Measurements from ENCODE around the gene IGSF21. TPM values are rescaled to one million over a fixed set of nuclear protein-coding genes. Genes with fewer than 3 reads are reported as not detected.

The IGSF21 gene
- total and polyA plus RNA-seq, 4 donors: 0.95 to 10.1 (median 3.8) TPM

GRCh38 chr1:18322368-18323032, 214.9 kb downstream of the IGSF21 start:
- peak in 1 of 2 donors; percentile 62 for DNase-seq

GRCh38 chr1:18323259-18323658, 215.7 kb downstream of the IGSF21 start:
- intact Hi-C loops (cut with DNase I): no loop called here
- no peak overlapping the region for H3K27ac ChIP-seq (ENCODE audit: low read depth in 1 of 2, low read length in 2 of 2)
- DNase-seq (no peak), ATAC-seq (ENCODE audit: low FRiP score) (no peak)
- peaks cover 3% of the 10 kb centered on the region for H3K9me3 ChIP-seq (ENCODE audit: control insufficient read depth, low read length)
- no peaks in the 10 kb centered on the region for H3K36me3 ChIP-seq (ENCODE audit: control insufficient read depth in 1 of 2, insufficient read depth in 2 of 2, low read length in 1 of 2)
- no peaks in the 10 kb centered on the region for H3K4me1 ChIP-seq (ENCODE audit: control insufficient read depth in 1 of 2, insufficient read depth in 2 of 2, low read length in 2 of 2)
- no peaks in the 10 kb centered on the region for H3K27me3 ChIP-seq (ENCODE audit: control insufficient read depth in 1 of 2, insufficient read depth in 2 of 2, low read length in 1 of 2)
- WGBS, 2 donors: 63 to 66% methylated on average over 7 of the region's 7 CpGs
- no peak overlapping the region for H3K4me3 ChIP-seq (ENCODE audit: low read length in 2 of 2)

More at GRCh38 chr1:18322368-18323032, 214.9 kb downstream of the IGSF21 start:
- no peak for ATAC-seq (ENCODE audit: low FRiP score)
- Histone ChIP-seq H3K4me1 (ENCODE audit: control insufficient read depth in 1 of 2, insufficient read depth in 2 of 2, low read length in 2 of 2) (no peaks in the 10 kb centered on the region), H3K27me3 (ENCODE audit: control insufficient read depth in 1 of 2, insufficient read depth in 2 of 2, low read length in 1 of 2) (no peaks in the 10 kb centered on the region), H3K9me3 (ENCODE audit: control insufficient read depth, low read length) (peaks cover 3% of the 10 kb centered on the region), H3K27ac (ENCODE audit: low read depth in 1 of 2, low read length in 2 of 2) (no peak overlapping the region), H3K36me3 (ENCODE audit: control insufficient read depth in 1 of 2, insufficient read depth in 2 of 2, low read length in 1 of 2) (no peaks in the 10 kb centered on the region), H3K4me3 (ENCODE audit: low read length in 2 of 2) (no peak overlapping the region)
- intact Hi-C loops (cut with DNase I): no loop called here
- WGBS, 2 donors: 41 to 51% methylated on average over 20 of the region's 20 CpGs

- ATAC-seq (ENCODE audit: low FRiP score): no peak
- H3K27me3 ChIP-seq (ENCODE audit: control insufficient read depth in 1 of 2, insufficient read depth in 2 of 2, low read length in 1 of 2): no peaks in the 10 kb centered on the region
Observed at GRCh38 chr1:18324246-18324645, 216.6 kb downstream of the IGSF21 start.

GRCh38 chr1:18325136-18325535, 217.5 kb downstream of the IGSF21 start:
- Histone ChIP-seq H3K4me3 (ENCODE audit: low read length in 2 of 2) (no peak overlapping the region), H3K36me3 (ENCODE audit: control insufficient read depth in 1 of 2, insufficient read depth in 2 of 2, low read length in 1 of 2) (no peaks in the 10 kb centered on the region), H3K4me1 (ENCODE audit: control insufficient read depth in 1 of 2, insufficient read depth in 2 of 2, low read length in 2 of 2) (no peaks in the 10 kb centered on the region), H3K27me3 (ENCODE audit: control insufficient read depth in 1 of 2, insufficient read depth in 2 of 2, low read length in 1 of 2) (no peaks in the 10 kb centered on the region), H3K27ac (ENCODE audit: low read depth in 1 of 2, low read length in 2 of 2) (no peak overlapping the region), H3K9me3 (ENCODE audit: control insufficient read depth, low read length) (no peaks in the 10 kb centered on the region)
- 43 to 56% methylated on average over 7 of the region's 7 CpGs for WGBS, 2 donors
- DNase-seq (peak in 1 of 2 donors; percentile 61), ATAC-seq (ENCODE audit: low FRiP score) (no peak)
- intact Hi-C loops (cut with DNase I): no loop called here

More at GRCh38 chr1:18324246-18324645, 216.6 kb downstream of the IGSF21 start:
- Histone ChIP-seq H3K4me1 (ENCODE audit: control insufficient read depth in 1 of 2, insufficient read depth in 2 of 2, low read length in 2 of 2) (no peaks in the 10 kb centered on the region), H3K27ac (ENCODE audit: low read depth in 1 of 2, low read length in 2 of 2) (no peak overlapping the region), H3K4me3 (ENCODE audit: low read length in 2 of 2) (no peak overlapping the region), H3K9me3 (ENCODE audit: control insufficient read depth, low read length) (no peaks in the 10 kb centered on the region), H3K36me3 (ENCODE audit: control insufficient read depth in 1 of 2, insufficient read depth in 2 of 2, low read length in 1 of 2) (no peaks in the 10 kb centered on the region)
- WGBS, 2 donors: 75 to 78% methylated on average over 10 of the region's 10 CpGs
- peak in 1 of 2 donors; percentile 27 for DNase-seq
- intact Hi-C loops (cut with DNase I): no loop called here

- Histone ChIP-seq H3K36me3 (ENCODE audit: control insufficient read depth in 1 of 2, insufficient read depth in 2 of 2, low read length in 1 of 2) (no peaks in the 10 kb centered on the region), H3K27ac (ENCODE audit: low read depth in 1 of 2, low read length in 2 of 2) (no peak overlapping the region), H3K4me3 (ENCODE audit: low read length in 2 of 2) (no peak overlapping the region), H3K27me3 (ENCODE audit: control insufficient read depth in 1 of 2, insufficient read depth in 2 of 2, low read length in 1 of 2) (no peaks in the 10 kb centered on the region), H3K9me3 (ENCODE audit: control insufficient read depth, low read length) (no peaks in the 10 kb centered on the region), H3K4me1 (ENCODE audit: control insufficient read depth in 1 of 2, insufficient read depth in 2 of 2, low read length in 2 of 2) (no peaks in the 10 kb centered on the region)
- 36 to 40% methylated on average over 7 of the region's 7 CpGs for WGBS, 2 donors
- intact Hi-C loops (cut with DNase I): no loop called here
- DNase-seq: no peak
- no peak for ATAC-seq (ENCODE audit: low FRiP score)
Observed at GRCh38 chr1:18326211-18326897, 218.8 kb downstream of the IGSF21 start.

- no peaks in the 10 kb centered on the region for H3K27me3 ChIP-seq (ENCODE audit: control insufficient read depth in 1 of 2, insufficient read depth in 2 of 2, low read length in 1 of 2)
- DNase-seq (no peak), ATAC-seq (ENCODE audit: low FRiP score) (no peak)
- H3K36me3 ChIP-seq (ENCODE audit: control insufficient read depth in 1 of 2, insufficient read depth in 2 of 2, low read length in 1 of 2): no peaks in the 10 kb centered on the region
- H3K4me3 ChIP-seq (ENCODE audit: low read length in 2 of 2): no peak overlapping the region
- intact Hi-C loops (cut with DNase I): no loop called here
- 38 to 41% methylated on average over 2 of the region's 2 CpGs for WGBS, 2 donors
- H3K9me3 ChIP-seq (ENCODE audit: control insufficient read depth, low read length): no peaks in the 10 kb centered on the region
- no peak overlapping the region for H3K27ac ChIP-seq (ENCODE audit: low read depth in 1 of 2, low read length in 2 of 2)
- H3K4me1 ChIP-seq (ENCODE audit: control insufficient read depth in 1 of 2, insufficient read depth in 2 of 2, low read length in 2 of 2): no peaks in the 10 kb centered on the region
Observed at GRCh38 chr1:18327650-18328049, 220.1 kb downstream of the IGSF21 start.

GRCh38 chr1:18328803-18329202, 221.2 kb downstream of the IGSF21 start:
- no peak overlapping the region for H3K27ac ChIP-seq (ENCODE audit: low read depth in 1 of 2, low read length in 2 of 2)
- no peak overlapping the region for H3K4me3 ChIP-seq (ENCODE audit: low read length in 2 of 2)
- no peaks in the 10 kb centered on the region for H3K4me1 ChIP-seq (ENCODE audit: control insufficient read depth in 1 of 2, insufficient read depth in 2 of 2, low read length in 2 of 2)
- 17 to 28% methylated on average over 4 of the region's 4 CpGs for WGBS, 2 donors
- H3K27me3 ChIP-seq (ENCODE audit: control insufficient read depth in 1 of 2, insufficient read depth in 2 of 2, low read length in 1 of 2): no peaks in the 10 kb centered on the region
- intact Hi-C loops (cut with DNase I): no loop called here
- DNase-seq (no peak), ATAC-seq (ENCODE audit: low FRiP score) (no peak)
- H3K36me3 ChIP-seq (ENCODE audit: control insufficient read depth in 1 of 2, insufficient read depth in 2 of 2, low read length in 1 of 2): no peaks in the 10 kb centered on the region
- H3K9me3 ChIP-seq (ENCODE audit: control insufficient read depth, low read length): no peaks in the 10 kb centered on the region

GRCh38 chr1:18329469-18330253, 222.1 kb downstream of the IGSF21 start:
- DNase-seq: no peak
- intact Hi-C loops (cut with DNase I): no loop called here
- 75 to 77% methylated on average over 9 of the region's 9 CpGs for WGBS, 2 donors
- Histone ChIP-seq H3K36me3 (ENCODE audit: control insufficient read depth in 1 of 2, insufficient read depth in 2 of 2, low read length in 1 of 2) (no peaks in the 10 kb centered on the region), H3K4me1 (ENCODE audit: control insufficient read depth in 1 of 2, insufficient read depth in 2 of 2, low read length in 2 of 2) (no peaks in the 10 kb centered on the region), H3K27ac (ENCODE audit: low read depth in 1 of 2, low read length in 2 of 2) (no peak overlapping the region), H3K9me3 (ENCODE audit: control insufficient read depth, low read length) (no peaks in the 10 kb centered on the region), H3K4me3 (ENCODE audit: low read length in 2 of 2) (no peak overlapping the region), H3K27me3 (ENCODE audit: control insufficient read depth in 1 of 2, insufficient read depth in 2 of 2, low read length in 1 of 2) (no peaks in the 10 kb centered on the region)
- no peak for ATAC-seq (ENCODE audit: low FRiP score)

All from aorta (tissue), 5 donors.